Right forelimb (tissue), 1 donor: ENCODE data around the gene SLC12A7.
"Not testable (repeated sequence)": the region's sequence is repeated elsewhere in the genome, so short reads cannot be mapped to it uniquely, and the experiment has no call there.

ENCODE experiments used
- DNase-seq: peaks from one replicate; pipeline ENCODE4 v3.0.0-alpha.2; 2018

Gene SLC12A7

DNA sequence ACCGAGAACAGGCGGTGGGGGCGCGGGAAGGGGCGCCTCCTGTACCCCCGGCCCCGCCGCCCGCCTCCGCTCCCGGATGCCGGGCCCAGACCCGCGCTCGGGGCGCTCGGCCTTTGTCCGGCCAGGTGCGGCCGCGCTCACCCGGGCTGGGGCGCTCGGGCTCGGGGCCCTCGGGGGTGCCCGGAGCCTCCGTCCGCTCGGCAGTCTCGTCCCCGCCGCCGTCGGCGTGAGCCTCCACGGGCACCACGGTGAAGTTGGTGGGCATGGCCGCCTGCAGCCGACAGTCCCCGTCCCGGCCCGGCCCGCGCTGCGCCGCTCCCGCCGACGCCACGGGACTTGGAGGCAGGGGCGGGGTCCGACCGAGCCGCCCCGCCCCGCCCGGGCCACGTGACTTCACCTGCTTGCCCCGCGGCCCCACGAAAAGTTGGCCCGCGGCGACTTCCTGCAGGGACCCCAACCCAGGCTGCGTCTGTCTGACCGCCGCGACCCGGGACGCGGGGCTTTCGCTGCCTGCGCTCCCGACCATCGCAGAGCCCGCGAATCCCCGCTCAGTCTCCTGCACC lies at the start of gene SLC12A7:
Gene SLC12A7 (minus strand): TSS at position 337 of the 563 bp plus-strand sequence. CDS start 72 bp downstream, at position 265.
- DNase-seq: no peak

DNA sequence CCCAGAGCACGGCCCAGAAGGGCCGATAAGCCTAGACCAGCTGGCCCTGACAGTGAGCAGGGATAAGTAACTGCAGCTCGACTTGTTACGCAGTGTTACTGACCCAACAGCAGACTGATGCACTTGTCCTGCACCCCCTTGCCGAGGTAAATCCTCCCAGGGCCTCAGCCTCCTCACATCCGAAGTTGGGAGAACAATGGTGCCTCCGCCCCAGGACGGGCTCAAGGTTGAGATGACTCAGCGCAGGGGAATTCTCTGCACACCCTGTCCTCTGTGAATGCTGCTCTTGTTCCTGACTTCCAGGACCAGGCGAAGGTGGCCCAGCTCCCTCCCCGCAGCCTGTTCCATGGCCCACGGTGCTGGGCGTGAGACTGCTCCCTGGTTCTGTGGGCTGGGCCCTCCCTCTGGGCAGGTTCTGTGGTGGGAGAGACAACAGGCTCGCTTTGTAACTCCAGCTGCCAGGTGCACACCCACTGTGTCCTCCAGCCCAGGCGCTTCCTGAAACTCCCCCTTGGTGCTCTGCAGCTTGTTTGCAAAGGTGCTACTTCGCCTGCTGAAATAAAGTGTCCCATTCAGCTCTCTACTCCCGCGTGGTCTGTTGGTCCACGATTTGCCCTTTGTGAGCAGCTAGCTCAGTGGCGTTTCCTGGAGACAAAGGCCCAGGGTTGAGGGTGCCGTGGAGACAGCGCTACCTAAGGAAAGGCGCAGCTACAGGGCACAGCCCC lies 49.4 kb upstream of the SLC12A7 start:
- DNase-seq: no peak

DNA sequence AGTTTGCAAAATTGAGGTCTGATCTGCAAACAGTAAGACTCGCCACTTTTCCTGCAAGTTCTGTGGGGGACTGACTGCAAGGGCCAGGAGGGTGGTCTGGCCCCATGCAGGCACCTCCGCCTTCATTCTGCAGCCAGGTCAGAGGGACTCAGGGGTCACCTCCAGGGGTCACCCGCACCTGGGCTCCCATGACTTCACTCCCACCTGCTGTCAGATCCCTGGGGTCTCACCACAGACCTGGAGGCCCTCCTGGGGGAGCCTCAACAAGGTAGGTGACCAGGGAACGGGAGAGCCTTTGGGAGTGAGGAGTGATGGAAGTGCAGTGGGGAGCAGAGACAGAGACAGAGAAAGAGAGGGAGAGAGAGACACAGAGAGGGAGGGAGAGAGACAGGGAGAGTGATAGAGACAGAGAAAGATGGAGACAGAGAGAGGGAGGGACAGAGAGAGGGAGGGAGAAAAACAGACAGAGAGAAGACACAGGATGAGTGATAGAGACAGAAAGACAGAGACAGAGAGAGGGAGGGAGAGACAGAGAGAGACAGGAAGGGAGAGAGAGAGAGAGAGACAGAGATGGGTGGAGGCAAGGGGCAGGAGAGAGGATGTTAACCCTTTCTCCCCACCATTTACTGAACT lies 48.0 kb upstream of the SLC12A7 start:
- DNase-seq: no peak

DNA sequence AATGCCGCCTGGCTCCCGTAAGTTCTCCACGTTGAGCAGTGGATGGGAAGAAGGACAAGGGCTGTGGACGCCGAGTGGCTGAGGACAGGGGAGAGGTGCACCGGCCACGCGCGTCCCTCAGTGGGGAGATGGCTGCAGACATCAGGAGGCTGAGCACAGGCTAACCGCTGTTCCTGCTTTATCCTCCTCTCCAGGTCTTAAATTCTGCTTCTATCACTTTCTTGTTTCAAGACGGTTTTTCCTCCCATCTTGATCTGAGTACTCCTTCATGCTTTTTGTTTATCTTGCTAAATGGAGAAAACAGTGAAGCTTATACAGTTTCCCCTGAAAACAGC lies 47.4 kb upstream of the SLC12A7 start:
- no peak for DNase-seq

DNA sequence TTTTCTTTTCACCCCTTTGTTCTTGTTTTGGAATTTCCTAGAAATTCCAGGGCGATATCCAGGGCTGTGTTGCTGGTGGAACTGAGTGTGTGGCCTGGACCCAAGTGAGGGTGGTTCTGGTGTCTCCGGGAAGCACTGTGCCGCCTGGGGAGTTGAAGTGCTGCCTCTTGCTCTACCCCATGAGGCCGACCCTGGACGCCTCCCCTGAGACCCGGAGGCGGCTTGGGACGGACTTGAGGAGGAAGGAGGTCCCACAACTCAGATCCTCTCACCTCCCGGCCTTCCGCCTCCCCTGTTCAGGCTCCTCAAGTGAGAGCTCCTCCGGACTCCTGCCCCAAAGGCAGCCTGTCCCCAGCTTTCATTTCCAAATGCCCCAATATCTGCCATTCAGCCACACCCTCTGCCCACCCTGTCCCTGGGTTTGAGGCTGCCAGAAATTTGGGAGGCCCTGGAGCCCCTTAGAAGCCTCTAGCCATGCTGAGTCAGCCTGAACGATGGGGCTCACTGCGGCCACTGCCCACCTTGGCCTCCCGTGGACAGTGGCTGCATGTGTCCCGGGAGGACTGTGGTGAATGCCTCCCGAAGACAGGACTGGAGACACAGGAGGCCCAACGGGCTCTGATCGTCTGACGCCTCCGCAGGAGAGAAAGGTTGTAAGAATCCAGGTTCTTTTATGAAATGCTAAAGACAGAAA lies 46.9 kb upstream of the SLC12A7 start:
- DNase-seq: no peak

GRCh38 chr5:1157461-1157986 lies 45.7 kb upstream of the SLC12A7 start:
- DNase-seq: not testable (repeated sequence)

- DNase-seq: no peak
These were observed 45.0 kb upstream of the SLC12A7 start for GRCh38 chr5:1156754-1157460.

GRCh38 chr5:1156033-1156753 lies 44.3 kb upstream of the SLC12A7 start:
- no peak for DNase-seq

DNA sequence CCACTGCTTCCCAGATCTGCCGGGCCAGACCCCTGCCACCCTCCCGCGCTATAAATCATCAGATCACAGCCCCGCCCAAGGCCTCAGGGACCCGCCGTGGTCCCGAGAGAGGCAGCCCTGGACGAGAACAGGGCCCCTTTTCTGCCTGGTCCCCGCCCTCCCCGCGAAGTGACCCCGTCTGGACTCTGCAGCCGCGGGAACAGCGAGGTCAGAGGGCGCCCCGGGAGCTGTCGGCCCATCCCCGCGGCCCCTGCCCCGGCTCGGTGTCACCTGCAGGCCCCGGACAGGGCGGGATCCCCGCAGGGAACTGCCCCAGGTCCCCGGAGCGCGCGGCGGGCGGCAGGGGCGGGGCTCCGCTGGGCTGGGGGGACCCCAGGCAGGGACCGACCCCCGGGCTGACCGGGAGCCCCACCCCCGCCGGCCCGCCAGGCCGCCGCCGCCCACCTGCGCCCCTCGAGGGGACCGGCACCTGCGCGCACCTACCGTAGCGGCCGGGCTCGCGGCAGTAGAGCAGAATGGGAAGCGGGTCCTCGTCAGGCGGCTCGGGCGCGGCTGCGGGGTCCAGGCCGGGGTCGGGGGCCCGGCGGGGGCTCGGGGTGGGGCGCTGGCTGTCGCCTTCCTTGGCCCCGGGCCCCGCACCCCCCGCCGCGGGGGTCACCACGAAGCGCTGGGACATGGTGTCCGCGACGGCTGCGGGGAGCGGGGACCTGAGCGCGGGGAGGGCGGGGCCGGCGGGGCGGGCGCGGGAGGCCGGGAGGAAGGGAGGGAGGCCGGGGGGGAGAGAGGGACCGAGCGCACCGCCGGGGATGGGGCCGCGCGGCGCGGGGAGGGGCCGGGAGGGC lies 43.5 kb upstream of the SLC12A7 start:
- DNase-seq: no peak

GRCh38 chr5:1153428-1153827 lies 41.6 kb upstream of the SLC12A7 start:
- no peak for DNase-seq

DNA sequence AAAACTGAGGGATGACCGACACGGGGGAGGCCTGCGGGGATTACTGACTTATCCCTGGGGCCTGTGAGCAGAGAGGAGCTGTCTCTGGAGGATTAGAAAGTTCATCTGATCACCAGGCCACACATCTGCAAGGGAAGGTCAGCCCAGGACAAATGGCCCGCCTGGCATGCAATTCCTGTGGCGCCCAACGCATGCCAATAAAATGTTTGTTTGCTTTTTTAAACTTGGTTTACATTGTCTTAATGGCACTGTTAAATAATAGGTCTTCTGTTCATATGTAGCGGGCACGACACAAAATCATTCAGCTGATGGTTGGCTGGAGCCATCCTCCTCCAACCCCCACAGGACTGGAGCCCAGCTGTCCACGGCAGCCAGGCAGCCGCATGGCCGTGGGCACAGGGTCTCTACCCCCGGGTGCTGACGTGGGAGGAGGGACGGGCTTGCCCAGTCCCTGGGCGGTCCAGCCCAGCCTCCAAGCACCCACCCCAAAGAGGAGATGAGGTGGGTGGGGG lies 41.0 kb upstream of the SLC12A7 start:
- DNase-seq: no peak

DNA sequence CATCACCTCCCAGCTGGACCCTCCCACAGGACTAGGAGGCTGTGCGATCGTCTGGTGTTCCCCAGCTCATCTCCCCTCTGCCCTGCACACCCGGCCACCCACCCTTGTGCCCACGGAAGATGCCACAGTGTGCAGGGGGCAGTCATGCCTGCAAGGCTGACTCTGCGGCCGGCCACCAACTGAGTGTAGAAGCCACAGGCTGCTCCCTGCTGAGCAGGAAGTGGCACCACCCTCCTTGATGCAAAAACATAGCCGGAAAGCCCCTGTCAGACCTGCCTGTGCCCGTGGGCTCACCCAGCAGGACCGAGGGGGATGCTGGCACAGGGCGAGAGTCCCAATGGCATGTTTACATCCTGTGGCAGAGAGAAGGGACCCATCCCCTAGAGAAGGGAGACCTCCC lies 40.3 kb upstream of the SLC12A7 start:
- no peak for DNase-seq

DNA sequence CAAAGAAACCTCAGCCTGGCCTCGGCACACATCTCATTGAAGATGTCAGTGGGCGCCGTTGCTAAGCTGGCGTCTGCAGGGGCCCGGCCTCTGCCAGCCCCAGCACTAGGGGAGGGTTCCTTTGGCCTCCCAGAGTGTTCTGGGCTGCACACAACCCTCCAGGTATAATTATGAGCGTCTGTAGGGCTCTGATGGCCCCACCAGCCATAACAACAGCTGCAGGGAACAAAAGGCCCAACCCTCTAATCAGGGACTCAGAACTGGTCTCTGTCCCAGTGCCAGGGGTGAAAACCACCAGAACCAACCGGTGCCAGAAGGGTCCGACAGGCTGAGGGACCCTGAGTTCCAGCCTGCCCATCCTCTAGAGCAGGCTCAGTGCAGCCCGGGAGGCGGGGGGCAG lies 39.5 kb upstream of the SLC12A7 start:
- DNase-seq: no peak

DNA sequence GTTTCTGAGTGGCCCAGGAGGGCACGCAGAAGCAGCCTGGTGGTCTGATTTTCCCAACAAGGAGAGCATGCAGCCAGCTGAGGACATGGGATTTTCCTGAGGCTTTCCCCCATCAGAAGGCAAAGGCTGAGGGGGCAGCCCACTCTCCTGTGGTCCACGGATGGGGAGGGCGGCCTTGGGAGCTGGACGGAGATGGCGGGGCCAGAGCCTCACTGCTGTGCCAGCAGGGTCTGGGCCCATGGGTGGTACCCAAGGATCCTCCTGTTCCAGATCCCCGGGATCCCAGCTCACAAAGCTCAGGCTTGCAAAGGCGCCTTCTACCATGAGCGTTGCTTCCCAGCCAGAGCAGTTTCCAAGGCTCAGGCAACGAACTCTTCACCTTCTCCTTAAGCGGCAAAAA lies 39.0 kb upstream of the SLC12A7 start:
- DNase-seq: no peak

DNA sequence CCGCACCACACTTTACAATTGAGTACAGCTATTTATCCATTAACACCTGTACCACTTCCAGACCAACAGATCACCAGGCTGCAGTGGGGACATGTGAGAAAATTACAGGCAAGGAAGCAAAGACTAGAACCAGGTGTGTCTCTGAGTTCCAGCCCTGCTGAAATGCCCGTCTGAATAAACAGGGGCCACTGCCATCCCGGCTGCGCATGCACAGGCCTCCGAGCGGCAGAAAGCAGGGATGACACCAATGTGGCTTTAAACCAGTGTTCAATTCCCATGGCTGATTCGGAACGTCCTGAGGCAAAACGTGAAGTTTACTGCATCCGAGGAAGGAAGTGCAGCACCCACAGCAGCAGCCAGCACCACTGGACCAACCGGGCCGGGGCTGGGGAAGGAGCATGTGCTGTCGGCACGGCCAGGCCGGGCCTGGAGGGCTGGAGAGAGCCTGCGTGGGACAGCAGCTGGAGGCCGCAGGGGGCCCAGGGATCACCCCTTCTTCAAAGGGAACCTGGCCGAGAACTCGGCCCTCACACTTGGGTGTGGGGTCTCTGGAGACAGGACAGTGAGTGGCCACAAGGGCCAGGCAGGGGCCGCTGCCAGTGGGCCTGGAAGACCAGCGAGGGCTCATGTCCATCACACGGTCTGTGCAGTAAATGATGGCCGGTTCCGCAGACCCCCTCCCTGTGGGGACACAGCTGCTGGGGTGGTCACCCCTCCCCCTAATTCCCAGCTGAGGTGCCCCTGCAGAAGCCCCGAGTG lies 33.0 kb upstream of the SLC12A7 start:
- DNase-seq: no peak

DNA sequence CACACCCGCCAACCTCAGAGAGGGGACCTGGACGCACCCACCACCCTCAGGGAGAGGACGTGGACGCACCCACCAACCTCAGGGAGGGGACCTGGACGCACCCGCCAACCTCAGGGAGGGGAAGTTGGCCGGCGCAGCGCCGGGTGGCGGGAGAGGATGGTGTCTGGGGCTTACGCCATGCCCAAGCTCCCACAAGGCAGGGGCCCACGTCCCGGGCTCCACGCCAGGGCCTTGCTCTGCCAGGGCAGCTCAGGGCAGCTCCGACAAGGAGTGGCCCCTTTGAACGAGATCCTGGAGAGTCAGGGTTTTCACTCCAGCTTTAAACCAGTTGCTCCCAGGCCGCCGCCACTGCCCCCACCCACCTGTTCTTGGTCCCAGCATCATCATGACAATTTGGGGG lies 32.2 kb upstream of the SLC12A7 start:
- DNase-seq: no peak

DNA sequence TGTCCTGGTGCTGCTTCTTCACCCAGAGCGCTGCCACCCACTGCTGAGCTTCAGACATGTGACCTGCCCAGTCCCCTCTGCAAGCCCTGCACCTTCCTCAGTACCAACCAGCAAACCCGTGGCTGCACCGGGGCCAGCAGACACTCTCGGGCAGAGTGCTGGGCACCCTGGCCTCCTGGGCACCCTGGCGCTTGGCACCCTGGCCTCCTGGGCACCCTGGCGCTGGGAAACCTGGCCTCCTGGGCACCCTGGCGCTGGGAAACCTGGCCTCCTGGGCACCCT lies 31.7 kb upstream of the SLC12A7 start:
- DNase-seq: no peak

- no peak for DNase-seq
These were observed 31.2 kb upstream of the SLC12A7 start for GRCh38 chr5:1142886-1143669.

- no peak for DNase-seq
These were observed 30.0 kb upstream of the SLC12A7 start for GRCh38 chr5:1141834-1142233.

DNA sequence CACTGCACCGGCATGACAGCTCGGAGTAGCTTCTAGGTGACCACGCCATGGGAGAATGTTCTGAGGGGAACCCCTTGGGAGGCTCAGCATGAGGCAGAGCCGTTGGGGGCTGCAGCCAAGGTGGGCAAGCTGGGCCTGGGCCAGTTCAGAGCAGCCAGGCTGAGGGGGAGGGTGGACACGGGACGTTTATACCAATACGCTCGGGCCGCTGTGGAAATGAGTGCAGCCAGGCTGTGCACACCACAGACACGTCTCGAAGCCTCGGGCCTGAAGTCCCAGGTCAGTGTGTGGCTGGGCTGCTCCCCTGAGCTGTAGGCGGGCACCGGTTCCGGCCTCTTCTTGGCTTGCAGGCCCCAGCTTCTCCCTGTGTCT lies 28.9 kb upstream of the SLC12A7 start:
- no peak for DNase-seq
